HFFc6 (cell line): ENCODE measurements around the gene RAMAC. TPM values are rescaled to one million over a fixed set of nuclear protein-coding genes. Genes with fewer than 3 reads are reported as not detected.
A peak's percentile ranks its signal among the peaks of the same experiment; 100 is the strongest.

Experiments used
- DNase-seq: peaks from one replicate; pipeline ENCODE4 v3.0.0-alpha.2; 2018
- H3K27ac Mint-ChIP-seq: 2 replicates; pipeline ENCODE4 v1.8.0; 2020; ENCODE audit warnings: mild to moderate bottlenecking, mixed read lengths
- H3K27me3 Mint-ChIP-seq: 2 replicates; pipeline ENCODE4 v1.8.0; 2021; ENCODE audit warnings: mild to moderate bottlenecking, moderate library complexity, mixed read lengths; ENCODE audit not compliant: insufficient read depth
- H3K36me3 Mint-ChIP-seq: 2 replicates; pipeline ENCODE4 v1.8.0; 2021; ENCODE audit warnings: low read depth, mixed read lengths
- H3K4me1 Mint-ChIP-seq: 2 replicates; pipeline ENCODE4 v1.8.0; 2020; ENCODE audit warnings: low read depth, mixed read lengths
- H3K4me3 Mint-ChIP-seq: 2 replicates; pipeline ENCODE4 v1.8.0; 2020; ENCODE audit warnings: mild to moderate bottlenecking, moderate library complexity, mixed read lengths
- H3K9me3 Mint-ChIP-seq: 2 replicates; pipeline ENCODE4 v1.8.0; 2020; ENCODE audit warnings: mild to moderate bottlenecking, mixed read lengths
- CTCF ChIP-seq: fragments of 200-600 bp; sonication (generic); IDR thresholded peaks from 2 replicates; pipeline ENCODE4 v1.5.0; 2021; ENCODE audit warnings: antibody characterized with exemption, mild to moderate bottlenecking
- total RNA-seq, 6 experiments: library from RNA; stranded (reverse); fragmentation: NEBNext Ultra II Directional; extraction: Animal tissue kit (Norgen Biotek cat#: 25700); gene quantifications; 2 replicates in 1 of 6; 3 replicates in 5 of 6; pipeline ENCODE4 v1.2.3, GENCODE V29; 2021

The RAMAC gene
- total RNA-seq, 6 experiments from 2014 or later: 18.6 to 22.0 (median 20.3) TPM

- Mint-ChIP-seq H3K36me3 (no peaks in the 10 kb centered on the region), H3K9me3 (no peaks in the 10 kb centered on the region), H3K27ac (no peak overlapping the region)
These were observed 35.2 kb upstream of the RAMAC start for GRCh38 chr15:82950746-82951370.

GRCh38 chr15:82951472-82952157 lies 34.4 kb upstream of the RAMAC start:
- Mint-ChIP-seq H3K27me3 (peaks cover 15% of the 10 kb centered on the region; the same call in 1 of the 2 replicates), H3K9me3 (no peaks in the 10 kb centered on the region), H3K36me3 (no peaks in the 10 kb centered on the region), H3K27ac (no peak overlapping the region), H3K4me3 (peak overlapping the region; percentile 47; the same call in 1 of the 2 replicates), H3K4me1 (no peaks in the 10 kb centered on the region)
- DNase-seq: no peak
- no peak for TF ChIP-seq CTCF

More at GRCh38 chr15:82950746-82951370, 35.2 kb upstream of the RAMAC start:
- Mint-ChIP-seq H3K27me3 (peaks cover 13% of the 10 kb centered on the region), H3K4me3 (no peak overlapping the region), H3K4me1 (no peaks in the 10 kb centered on the region)
- no peak for TF ChIP-seq CTCF
- DNase-seq: no peak

GRCh38 chr15:82952158-82953081 lies 33.6 kb upstream of the RAMAC start, which contains the start of gene HOMER2:
TSS of gene HOMER2 (minus strand) at chr15:82952720. CDS start at chr15:82952535, 185 bp downstream.
- H3K9me3 Mint-ChIP-seq: no peaks in the 10 kb centered on the region
- H3K4me1 Mint-ChIP-seq: no peaks in the 10 kb centered on the region
- no peak for TF ChIP-seq CTCF
- H3K27me3 Mint-ChIP-seq: peaks cover 13% of the 10 kb centered on the region; the same call in 1 of the 2 replicates
- peak within 1 kb of the TSS; percentile 47; the same call in 1 of the 2 replicates for H3K4me3 Mint-ChIP-seq
- H3K27ac Mint-ChIP-seq: no peak within 1 kb of the TSS
- DNase-seq: no peak
- H3K36me3 Mint-ChIP-seq: no peaks in the 10 kb centered on the region

- H3K4me3 Mint-ChIP-seq: no peak overlapping the region
- no peak for TF ChIP-seq CTCF
- H3K4me1 Mint-ChIP-seq: no peaks in the 10 kb centered on the region
- peaks cover 21% of the 10 kb centered on the region for H3K27me3 Mint-ChIP-seq
- H3K9me3 Mint-ChIP-seq: no peaks in the 10 kb centered on the region
- no peak for DNase-seq
- H3K27ac Mint-ChIP-seq: no peak overlapping the region
- H3K36me3 Mint-ChIP-seq: no peaks in the 10 kb centered on the region
These were observed 27.4 kb upstream of the RAMAC start for GRCh38 chr15:82958638-82959037.

- Mint-ChIP-seq H3K4me1 (no peaks in the 10 kb centered on the region), H3K27ac (no peak overlapping the region), H3K27me3 (peaks cover 21% of the 10 kb centered on the region), H3K4me3 (no peak overlapping the region), H3K36me3 (no peaks in the 10 kb centered on the region), H3K9me3 (no peaks in the 10 kb centered on the region)
- DNase-seq: no peak
- no peak for TF ChIP-seq CTCF
These were observed 26.6 kb upstream of the RAMAC start for GRCh38 chr15:82959423-82959822.
